ENCODE data around the gene CYBC1.
"Not testable (repeated sequence)": the region's sequence is repeated elsewhere in the genome, so short reads cannot be mapped to it uniquely, and the experiment has no call there.

The CYBC1 gene

GRCh38 chr17:82412535-82413520 is 37.7 kb downstream of the CYBC1 start:
- no peak overlapping the region for H3K27ac ChIP-seq (ENCODE audit: extremely low read depth, low read depth, low read length)
- H3K4me3 ChIP-seq (ENCODE audit: low read depth, low read length), result no peak overlapping the region
- ChIA-PET CTCF (interaction anchor here (1.1 to 2.2 kb wide), 3 partner anchors 60 to 69 kb away, joined by 3 to 6 read pairs (median 3); no protein-coding TSS in a partner anchor), POLR2A (interaction anchor here (0.7 to 0.8 kb wide), 2 partner anchors 120 to 1986 kb away, joined by 3 read pairs; no protein-coding TSS in a partner anchor)
- no peaks in the 10 kb centered on the region for H3K9me3 ChIP-seq (ENCODE audit: control insufficient read depth, insufficient read depth, low read depth, low read length)
- TF ChIP-seq ZBTB48 (tag by site-specific recombination; IDR thresholded peaks at IDR 0.05) (peak; percentile 69; the same call in 1 of the 2 replicates), ZNF561 (tag by site-specific recombination; IDR thresholded peaks at IDR 0.05; ENCODE audit: borderline replicate concordance) (no peak), ZNF366 (tag by site-specific recombination; conservative IDR thresholded peaks at IDR 0.05) (peak; percentile 43; the same call in 1 of the 2 replicates), PATZ1 (tag by site-specific recombination; IDR thresholded peaks at IDR 0.05) (peak; percentile 69), ZNF280D (tag by site-specific recombination; IDR thresholded peaks at IDR 0.05) (no peak)
- peaks cover 9% of the 10 kb centered on the region for H3K4me1 ChIP-seq (ENCODE audit: control insufficient read depth, insufficient read depth, low read length)
- peaks cover 8 to 10% of the 10 kb centered on the region in 2 experiments; a peak in 2 of 3 replicates for H3K36me3 ChIP-seq (ENCODE audit: control insufficient read depth in 2 of 2, insufficient read depth in 1 of 2, low read length in 2 of 2)

GRCh38 chr17:82412081-82412480 is 38.5 kb downstream of the CYBC1 start:
- CTCF ChIA-PET, result interaction anchor here (2.2 kb wide), 1 partner anchor 59 kb away, joined by 6 read pairs; no protein-coding TSS in a partner anchor
- H3K4me1 ChIP-seq (ENCODE audit: control insufficient read depth, insufficient read depth, low read length); H3K9me3 ChIP-seq (ENCODE audit: control insufficient read depth, insufficient read depth, low read depth, low read length); POLR2A ChIA-PET; H3K4me3 ChIP-seq (ENCODE audit: low read depth, low read length); H3K27ac ChIP-seq (ENCODE audit: extremely low read depth, low read depth, low read length): not testable (repeated sequence)
- H3K36me3 ChIP-seq (ENCODE audit: control insufficient read depth in 2 of 2, insufficient read depth in 1 of 2, low read length in 2 of 2), result peaks cover 8 to 10% of the 10 kb centered on the region in 2 experiments; a peak in 2 of 3 replicates

GRCh38 chr17:82411396-82412053 is 39.0 kb downstream of the CYBC1 start:
- H3K27ac ChIP-seq (ENCODE audit: extremely low read depth, low read depth, low read length), result no peak overlapping the region
- no peaks in the 10 kb centered on the region for H3K9me3 ChIP-seq (ENCODE audit: control insufficient read depth, insufficient read depth, low read depth, low read length)
- H3K4me1 ChIP-seq (ENCODE audit: control insufficient read depth, insufficient read depth, low read length), result 0 out of 2 replicates have a peak, but pooled peaks cover 6% of the 10 kb centered on the region
- TF ChIP-seq SCRT2 (tag by site-specific recombination; IDR thresholded peaks at IDR 0.05), result peak; percentile 94
- peak; percentile 45 for TF ChIP-seq ZNF341 (tag by site-specific recombination; IDR thresholded peaks at IDR 0.05; ENCODE audit: low read depth)
- TF ChIP-seq SCRT1 (tag by site-specific recombination; IDR thresholded peaks at IDR 0.05; ENCODE audit: borderline replicate concordance), result peak; percentile 92
- no peak for TF ChIP-seq OSR2 (tag by site-specific recombination; IDR thresholded peaks at IDR 0.05)
- H3K36me3 ChIP-seq (ENCODE audit: control insufficient read depth in 2 of 2, insufficient read depth in 1 of 2, low read length in 2 of 2), result peaks cover 8 to 10% of the 10 kb centered on the region in 2 experiments; a peak in 2 of 3 replicates
- ChIA-PET POLR2A (no interaction called here), CTCF (interaction anchor here (0.6 kb wide), 1 partner anchor 84 kb away, joined by 3 read pairs; no protein-coding TSS in a partner anchor)
- H3K4me3 ChIP-seq (ENCODE audit: low read depth, low read length), result no peak overlapping the region
